Spleen (tissue), 11 donors: ENCODE data around the gene C6orf132. TPM values are rescaled to one million over a fixed set of nuclear protein-coding genes. Genes with fewer than 3 reads are reported as not detected.
"Not testable (repeated sequence)": the region's sequence is repeated elsewhere in the genome, so short reads cannot be mapped to it uniquely, and the experiment has no call there.

Experiments used
- DNase-seq: peaks from one replicate; pipeline ENCODE4 v3.0.0-alpha.2; 2020
- H3K27ac ChIP-seq, 8 donors: fragments of 200-600 bp; sonication (generic) in 7 of 8; 1 replicate in 4 of 8; 2 replicates in 4 of 8; pipeline versions ENCODE4 v1.5.0 to v1.8.0; 2016 to 2021; ENCODE audit warnings: inconsistent platforms in 4 of 8, mild to moderate bottlenecking in 4 of 8, moderate library complexity in 1 of 8
- H3K27me3 ChIP-seq, 7 donors: fragments of 200-600 bp; sonication (generic) in 6 of 7; replicated peaks in 1 of 7; 1 replicate in 4 of 7; 2 replicates in 3 of 7; pipeline versions ENCODE4 v1.5.0 to v1.8.0; 2016 to 2021; ENCODE audit warnings: inconsistent platforms in 3 of 7, mild to moderate bottlenecking in 1 of 7
- H3K36me3 ChIP-seq, 6 donors: fragments of 200-600 bp; sonication (generic) in 5 of 6; 1 replicate in 4 of 6; 2 replicates in 2 of 6; pipeline versions ENCODE4 v1.5.0 to v1.8.0; 2016 to 2021; ENCODE audit warnings: inconsistent platforms in 2 of 6
- H3K4me1 ChIP-seq, 6 donors: fragments of 200-600 bp; sonication (generic) in 5 of 6; 1 replicate in 3 of 6; 2 replicates in 3 of 6; pipeline versions ENCODE4 v1.5.0 to v1.8.0; 2016 to 2021; ENCODE audit warnings: inconsistent platforms in 3 of 6
- H3K4me3 ChIP-seq, 8 donors: fragments of 200-600 bp; sonication (generic) in 7 of 8; 1 replicate in 4 of 8; 2 replicates in 4 of 8; pipeline versions ENCODE4 v1.5.0 to v1.8.0; 2016 to 2021; ENCODE audit warnings: inconsistent platforms in 4 of 8, mild to moderate bottlenecking in 4 of 8, moderate library complexity in 2 of 8
- H3K9me3 ChIP-seq, 8 donors: fragments of 200-600 bp; sonication (generic) in 7 of 8; 1 replicate in 4 of 8; 2 replicates in 4 of 8; pipeline versions ENCODE4 v1.5.0 to v1.8.0; 2016 to 2021; ENCODE audit warnings: inconsistent platforms in 4 of 8
- POLR2A ChIP-seq, 3 donors: fragments of 450-650 bp; IDR thresholded peaks; one replicate each; pipeline ENCODE4 v1.5.1; 2017; ENCODE audit warnings: antibody characterized with exemption in 3 of 3, mild to moderate bottlenecking in 1 of 3
- POLR2AphosphoS5 ChIP-seq, 3 donors: sonication (generic); formaldehyde crosslinking; IDR thresholded peaks; one replicate each; pipeline ENCODE4 v1.5.1; 2017; ENCODE audit warnings: antibody characterized with exemption in 3 of 3
- WGBS, 5 donors: extraction: QIAGEN DNeasy Blood & Tissue Kit in 3 of 5; methylation state at CpG; one replicate each; pipeline versions ENCODE4 v1.1.5 to v1.1.7; 2013 to 2018; 5-methylcytosine and 5-hydroxymethylcytosine counted together
- intact Hi-C: fragments of 100-400 bp; cut with DNase I; formaldehyde crosslinking; loops from one replicate; pipeline ENCODE4 v1.15.0; 2023; ENCODE audit warnings: low total_unique reads
- polyA plus RNA-seq, 3 donors: library from polyadenylated mRNA; stranded (reverse); fragments of 200-250 nt; gene quantifications; one replicate each; pipeline ENCODE4 v1.2.1, GENCODE V29; 2013
- total RNA-seq, 7 donors: library from RNA; depleted of rRNA in 3 of 7; stranded (reverse); fragments of >200 nt in 3 of 7; fragmentation: NEBNext Ultra II Directional in 4 of 7; extraction: Animal tissue kit (Norgen Biotek cat#: 25700) in 4 of 7; gene quantifications; one replicate each; pipeline versions ENCODE4 v1.1.0 to v1.2.1, GENCODE V29; 2016 to 2021
- TF ChIP-seq, protein P1 (sequence below), 11 experiments: fragments of 200-600 bp in 7 of 11; fragments of 450-650 bp in 4 of 11; sonication (generic) in 4 of 11; IDR thresholded peaks in 8 of 11; conservative IDR thresholded peaks in 3 of 11; 1 replicate in 7 of 11; 2 replicates in 4 of 11; pipeline versions ENCODE4 v1.4.0 to v1.8.0; 2016 to 2021; ENCODE audit warnings: antibody characterized with exemption in 11 of 11, inconsistent platforms in 4 of 11, mild to moderate bottlenecking in 1 of 11
- donor health status: healthy with polysubstance abuse.
- donor health status: DM: no; HTN: no; CAD: no; lungs with moderate emphysema.
- donor health status: DM: no; HTN: no; CAD: no.
- donor health status: Bipolar disorder and iron deficiency.
- donor health status: healthy.
- donor health status: DM: no; HTN: no; CAD: no.
- donor health status: DM: yes; HTN: yes; CAD: no.

Gene C6orf132
- total and polyA plus RNA-seq, 10 donors, result 0.05 to 0.27 (median 0.13) TPM; not detected in 3

DNA sequence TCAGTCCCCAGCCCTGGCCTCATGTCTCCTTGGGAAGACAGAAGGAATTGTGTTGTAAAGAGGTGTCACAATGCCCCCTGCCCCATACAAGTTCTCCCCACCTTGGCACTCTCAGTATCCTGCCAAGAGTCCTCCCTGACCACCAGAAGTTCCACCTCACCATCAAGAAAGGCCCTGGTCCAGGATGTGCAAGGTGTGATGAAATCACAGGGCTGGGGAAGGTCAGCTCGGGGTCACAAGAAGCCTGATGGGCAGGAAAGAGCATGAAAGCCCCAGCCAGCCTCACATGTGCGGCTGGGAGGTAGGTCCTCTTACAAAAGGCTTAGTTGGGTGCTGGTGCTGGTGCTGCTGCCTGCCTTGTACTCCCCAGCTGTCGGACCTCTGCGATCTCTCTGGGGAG lies 12.9 kb upstream of the C6orf132 start:
- H3K9me3 ChIP-seq, result no peaks in the 10 kb centered on the region
- H3K4me1 ChIP-seq, result no peaks in the 10 kb centered on the region
- 82 to 98% (median 89%) methylated on average over 4 of the region's 4 CpGs for WGBS, 5 donors
- no peak overlapping the region for H3K27ac ChIP-seq
- H3K4me3 ChIP-seq, result no peak overlapping the region
- intact Hi-C loops, result no loop called here
- TF ChIP-seq POLR2A (IDR thresholded peaks at IDR 0.05), result no peak
- no peak for TF ChIP-seq POLR2AphosphoS5 (IDR thresholded peaks at IDR 0.05)
- TF ChIP-seq, protein P1, sequence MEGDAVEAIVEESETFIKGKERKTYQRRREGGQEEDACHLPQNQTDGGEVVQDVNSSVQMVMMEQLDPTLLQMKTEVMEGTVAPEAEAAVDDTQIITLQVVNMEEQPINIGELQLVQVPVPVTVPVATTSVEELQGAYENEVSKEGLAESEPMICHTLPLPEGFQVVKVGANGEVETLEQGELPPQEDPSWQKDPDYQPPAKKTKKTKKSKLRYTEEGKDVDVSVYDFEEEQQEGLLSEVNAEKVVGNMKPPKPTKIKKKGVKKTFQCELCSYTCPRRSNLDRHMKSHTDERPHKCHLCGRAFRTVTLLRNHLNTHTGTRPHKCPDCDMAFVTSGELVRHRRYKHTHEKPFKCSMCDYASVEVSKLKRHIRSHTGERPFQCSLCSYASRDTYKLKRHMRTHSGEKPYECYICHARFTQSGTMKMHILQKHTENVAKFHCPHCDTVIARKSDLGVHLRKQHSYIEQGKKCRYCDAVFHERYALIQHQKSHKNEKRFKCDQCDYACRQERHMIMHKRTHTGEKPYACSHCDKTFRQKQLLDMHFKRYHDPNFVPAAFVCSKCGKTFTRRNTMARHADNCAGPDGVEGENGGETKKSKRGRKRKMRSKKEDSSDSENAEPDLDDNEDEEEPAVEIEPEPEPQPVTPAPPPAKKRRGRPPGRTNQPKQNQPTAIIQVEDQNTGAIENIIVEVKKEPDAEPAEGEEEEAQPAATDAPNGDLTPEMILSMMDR (IDR thresholded peaks at IDR 0.05 in 8 of 11, conservative IDR thresholded peaks at IDR 0.05 in 3 of 11), result no peak
- no peak for DNase-seq
- peaks cover 0 to 15% (median 0%) of the 10 kb centered on the region in 7 donors for H3K27me3 ChIP-seq
- no peaks in the 10 kb centered on the region for H3K36me3 ChIP-seq

DNA sequence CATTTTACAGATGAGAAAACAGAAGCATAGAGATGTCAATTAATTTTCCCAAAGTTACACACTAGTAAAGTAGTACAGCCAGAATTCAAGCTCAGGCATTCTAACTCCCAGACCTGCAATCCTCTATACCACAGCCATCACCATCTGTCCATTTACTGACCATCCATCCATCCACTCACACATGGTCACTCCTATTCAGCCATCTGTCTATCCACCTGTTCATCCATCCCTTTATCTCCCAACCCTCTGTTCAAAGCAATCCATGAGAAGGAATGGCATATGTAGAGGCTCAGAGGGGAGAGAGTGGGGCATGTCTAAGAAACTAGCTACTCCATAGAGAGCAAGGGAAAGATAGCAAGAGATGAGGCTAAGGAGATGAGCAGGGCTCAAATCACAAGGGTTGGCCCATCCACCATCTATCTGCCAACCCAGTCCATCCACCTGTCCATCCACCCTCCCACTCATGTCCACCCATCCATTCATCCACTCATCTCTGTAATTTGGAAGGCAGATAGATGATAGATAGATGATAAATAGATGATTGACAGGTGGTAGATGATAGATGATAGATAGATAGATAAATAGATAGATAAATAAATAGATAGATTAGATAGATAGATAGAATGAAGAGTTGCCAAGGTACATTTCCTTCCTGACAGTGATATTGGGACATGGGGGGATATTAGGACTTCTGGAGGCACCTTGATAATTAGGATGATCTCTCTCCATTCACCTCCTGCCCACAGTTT lies 12.2 kb upstream of the C6orf132 start:
- Histone ChIP-seq H3K27ac (no peak overlapping the region), H3K4me1 (no peaks in the 10 kb centered on the region), H3K36me3 (no peaks in the 10 kb centered on the region), H3K9me3 (no peaks in the 10 kb centered on the region), H3K27me3 (peaks cover 0 to 15% (median 0%) of the 10 kb centered on the region in 7 donors), H3K4me3 (no peak overlapping the region)
- intact Hi-C loops, result no loop called here
- TF ChIP-seq POLR2A (IDR thresholded peaks at IDR 0.05) (no peak), POLR2AphosphoS5 (IDR thresholded peaks at IDR 0.05) (no peak)
- TF ChIP-seq, protein P1 (IDR thresholded peaks at IDR 0.05 in 8 of 11, conservative IDR thresholded peaks at IDR 0.05 in 3 of 11), result no peak
- no peak for DNase-seq

DNA sequence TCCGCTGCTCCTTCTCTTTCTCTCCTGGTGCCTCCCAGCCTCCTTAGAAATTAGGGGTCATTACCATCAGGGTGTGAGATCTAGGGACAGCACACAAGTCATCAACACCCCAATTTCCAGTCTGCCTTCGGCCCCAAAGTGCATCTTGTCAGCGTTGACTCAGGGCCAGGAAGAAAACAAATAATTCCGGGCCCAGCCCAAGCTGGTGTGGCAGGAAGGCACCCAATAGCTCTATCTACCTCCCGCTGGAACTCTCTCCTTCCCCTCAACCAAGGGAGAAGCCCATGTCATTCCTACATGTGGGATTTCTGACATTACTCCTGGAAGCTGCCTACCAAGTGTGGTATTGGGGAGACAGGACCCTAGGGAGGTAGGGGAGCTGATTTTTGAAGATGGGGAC lies 11.5 kb upstream of the C6orf132 start:
- 83 to 91% (median 86%) methylated on average over 4 to 5 of the region's 5 CpGs for WGBS, 5 donors
- Histone ChIP-seq H3K9me3 (no peaks in the 10 kb centered on the region), H3K4me1 (no peaks in the 10 kb centered on the region), H3K27ac (no peak overlapping the region), H3K4me3 (no peak overlapping the region), H3K27me3 (peaks cover 0 to 10% (median 0%) of the 10 kb centered on the region in 7 donors), H3K36me3 (no peaks in the 10 kb centered on the region)
- TF ChIP-seq POLR2A (IDR thresholded peaks at IDR 0.05), result no peak
- TF ChIP-seq POLR2AphosphoS5 (IDR thresholded peaks at IDR 0.05), result no peak
- TF ChIP-seq, protein P1 (IDR thresholded peaks at IDR 0.05 in 8 of 11, conservative IDR thresholded peaks at IDR 0.05 in 3 of 11), result no peak
- no peak for DNase-seq
- intact Hi-C loops, result no loop called here

DNA sequence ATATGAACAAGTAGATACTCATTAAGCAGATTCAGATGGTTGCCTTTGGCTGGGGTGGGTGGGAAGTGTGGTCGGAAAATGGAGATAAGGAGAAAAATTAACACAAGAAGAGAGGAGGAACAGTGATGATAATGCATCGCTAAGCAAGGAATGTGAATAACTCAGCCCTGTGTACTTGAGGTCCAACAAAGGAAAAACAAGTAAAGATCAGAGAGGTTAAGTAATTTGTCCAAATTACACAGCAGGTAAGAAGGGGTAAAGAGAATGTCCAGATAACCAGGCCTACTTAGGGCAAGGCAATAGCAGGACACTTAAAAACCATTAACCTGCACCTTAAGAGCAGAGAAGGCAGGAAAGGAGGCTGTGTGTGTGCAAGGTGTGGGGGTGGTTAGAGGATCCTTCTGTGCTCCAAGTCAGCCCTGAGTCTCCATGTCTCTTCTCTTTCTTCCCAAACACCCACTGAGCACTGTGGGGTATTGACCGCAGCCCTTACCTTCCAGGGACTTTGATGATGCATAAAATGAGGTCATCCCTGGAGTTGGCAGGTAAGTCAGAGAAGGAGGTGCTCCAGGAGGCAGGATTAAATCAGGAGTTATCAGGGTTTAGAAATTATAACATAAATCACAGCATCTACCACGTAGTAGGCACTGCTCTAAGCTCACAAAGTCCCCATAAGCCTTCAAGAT lies 10.3 kb upstream of the C6orf132 start:
- H3K4me3 ChIP-seq, H3K27me3 ChIP-seq, H3K4me1 ChIP-seq, H3K27ac ChIP-seq, intact Hi-C loops, DNase-seq, H3K9me3 ChIP-seq, H3K36me3 ChIP-seq: not testable (repeated sequence)
- 77 to 86% (median 82%) methylated on average over 3 to 4 of the region's 4 CpGs for WGBS, 5 donors
